Fibroblast of lung (primary cell): ENCODE data around the gene IMMP2L. TPM values are rescaled to one million over a fixed set of nuclear protein-coding genes. Genes with fewer than 3 reads are reported as not detected.

ENCODE experiments used
- DNase-seq, 2 donors: peaks; one replicate each; pipeline versions ENCODE4 v3.0.0 to v3.0.0-alpha.2; 2010; ENCODE audit warnings: low read depth in 2 of 2
- H2AFZ ChIP-seq: 2 replicates; pipeline ENCODE4 v1.5.1; 2012; ENCODE audit warnings: low read length, control low read depth, inconsistent platforms
- H3K27ac ChIP-seq: 2 replicates; pipeline ENCODE4 v1.5.1; 2011; ENCODE audit warnings: low read length, control low read depth; ENCODE audit not compliant: insufficient read depth
- H3K27me3 ChIP-seq: 2 replicates; pipeline ENCODE4 v1.5.1; 2011; ENCODE audit warnings: mild to moderate bottlenecking, low read length; ENCODE audit not compliant: control insufficient read depth, insufficient read depth
- H3K36me3 ChIP-seq: 2 replicates; pipeline ENCODE4 v1.5.1; 2011; ENCODE audit warnings: low read length; ENCODE audit not compliant: control insufficient read depth, insufficient read depth
- H3K4me1 ChIP-seq: 2 replicates; pipeline ENCODE4 v1.5.1; 2011; ENCODE audit warnings: low read length; ENCODE audit not compliant: control insufficient read depth, insufficient read depth; ENCODE audit errors: extremely low read depth
- H3K4me2 ChIP-seq: 2 replicates; pipeline ENCODE4 v1.5.1; 2011; ENCODE audit warnings: low read length, control low read depth; ENCODE audit not compliant: insufficient read depth; ENCODE audit errors: extremely low read depth
- H3K4me3 ChIP-seq, 4 experiments: fragments of 200-600 bp in 1 of 4; sonication (generic) in 1 of 4; replicated peaks in 1 of 4; 2 replicates each; pipeline ENCODE4 v1.5.1; 2011 to 2016; ENCODE audit warnings: low read length in 4 of 4, low read depth in 3 of 4, mild to moderate bottlenecking in 3 of 4, control low read depth in 2 of 4, inconsistent platforms in 1 of 4, mixed read lengths in 1 of 4; ENCODE audit not compliant: insufficient read depth in 1 of 4; ENCODE audit errors: control extremely low read depth in 1 of 4
- H3K79me2 ChIP-seq: 2 replicates; pipeline ENCODE4 v1.5.1; 2012; ENCODE audit warnings: mild to moderate bottlenecking, low read length, inconsistent platforms; ENCODE audit not compliant: control insufficient read depth, insufficient read depth
- H3K9ac ChIP-seq: 2 replicates; pipeline ENCODE4 v1.5.1; 2011; ENCODE audit warnings: mild to moderate bottlenecking, low read length, control low read depth; ENCODE audit not compliant: insufficient read depth
- H3K9me3 ChIP-seq: 2 replicates; pipeline ENCODE4 v1.5.1; 2012; ENCODE audit warnings: low read depth, low read length; ENCODE audit not compliant: control insufficient read depth, insufficient read depth
- H4K20me1 ChIP-seq: 2 replicates; pipeline ENCODE4 v1.5.1; 2011; ENCODE audit warnings: low read length; ENCODE audit not compliant: control insufficient read depth, insufficient read depth; ENCODE audit errors: extremely low read depth
- EZH2 ChIP-seq: IDR thresholded peaks from 2 replicates; pipeline ENCODE4 v1.5.1; 2012; ENCODE audit warnings: low read length, control low read depth, mild to moderate bottlenecking; ENCODE audit errors: missing control alignments
- polyA plus RNA-seq, 2 donors: library from polyadenylated mRNA; depleted of rRNA in 1 of 2; stranded (reverse) in 1 of 2; unstranded in 1 of 2; fragments of >200 nt; gene quantifications; 2 replicates each; pipeline ENCODE4 v1.2.1, GENCODE V29; 2011 to 2012; ENCODE audit warnings: missing spikeins in 1 of 2
- total RNA-seq: library from RNA; depleted of rRNA; stranded (reverse); fragments of >200 nt; gene quantifications from 2 replicates; pipeline ENCODE4 v1.2.1, GENCODE V29; 2014
- TF ChIP-seq, protein P1 (sequence below), 2 donors: IDR thresholded peaks in 1 of 2; conservative IDR thresholded peaks in 1 of 2; 1 replicate in 1 of 2; 2 replicates in 1 of 2; pipeline ENCODE4 v1.5.1; 2011 to 2012; ENCODE audit warnings: low read length in 2 of 2, control low read depth in 1 of 2, inconsistent platforms in 1 of 2, low read depth in 1 of 2, mild to moderate bottlenecking in 1 of 2

IMMP2L gene
- total and polyA plus RNA-seq, 2 donors (not counting 1 experiment from before 2014, with no cell fraction given) = 6.9 to 14.4 TPM

DNA sequence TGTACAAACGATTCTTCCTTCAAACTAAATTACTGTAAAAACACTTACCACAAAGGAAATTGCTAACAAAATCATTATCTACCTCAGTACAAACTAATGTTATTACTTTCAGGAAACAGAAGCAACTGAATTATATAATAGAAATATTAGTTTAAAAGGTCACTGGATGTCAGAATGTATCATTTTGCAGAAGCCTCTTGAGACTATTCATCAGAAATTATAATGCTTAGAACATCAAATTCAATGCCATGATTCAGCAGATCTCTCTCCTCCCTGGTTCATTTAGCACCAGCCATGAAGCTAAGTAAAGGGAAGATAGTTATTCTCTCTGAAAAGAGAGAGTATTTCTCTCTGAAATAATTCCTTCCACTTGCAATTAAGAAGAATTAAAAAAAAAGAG lies 223.3 kb downstream of the IMMP2L start:
- no peak overlapping the region for H3K27ac ChIP-seq
- no peaks in the 10 kb centered on the region for H3K36me3 ChIP-seq
- H3K9ac ChIP-seq = no peak overlapping the region
- no peaks in the 10 kb centered on the region for H3K27me3 ChIP-seq
- H3K9me3 ChIP-seq = no peaks in the 10 kb centered on the region
- H3K79me2 ChIP-seq = no peaks in the 10 kb centered on the region
- H3K4me1 ChIP-seq = no peaks in the 10 kb centered on the region
- DNase-seq = no peak
- H3K4me3 ChIP-seq = no peak overlapping the region
- H3K4me2 ChIP-seq = no peak overlapping the region
- TF ChIP-seq, protein P1, sequence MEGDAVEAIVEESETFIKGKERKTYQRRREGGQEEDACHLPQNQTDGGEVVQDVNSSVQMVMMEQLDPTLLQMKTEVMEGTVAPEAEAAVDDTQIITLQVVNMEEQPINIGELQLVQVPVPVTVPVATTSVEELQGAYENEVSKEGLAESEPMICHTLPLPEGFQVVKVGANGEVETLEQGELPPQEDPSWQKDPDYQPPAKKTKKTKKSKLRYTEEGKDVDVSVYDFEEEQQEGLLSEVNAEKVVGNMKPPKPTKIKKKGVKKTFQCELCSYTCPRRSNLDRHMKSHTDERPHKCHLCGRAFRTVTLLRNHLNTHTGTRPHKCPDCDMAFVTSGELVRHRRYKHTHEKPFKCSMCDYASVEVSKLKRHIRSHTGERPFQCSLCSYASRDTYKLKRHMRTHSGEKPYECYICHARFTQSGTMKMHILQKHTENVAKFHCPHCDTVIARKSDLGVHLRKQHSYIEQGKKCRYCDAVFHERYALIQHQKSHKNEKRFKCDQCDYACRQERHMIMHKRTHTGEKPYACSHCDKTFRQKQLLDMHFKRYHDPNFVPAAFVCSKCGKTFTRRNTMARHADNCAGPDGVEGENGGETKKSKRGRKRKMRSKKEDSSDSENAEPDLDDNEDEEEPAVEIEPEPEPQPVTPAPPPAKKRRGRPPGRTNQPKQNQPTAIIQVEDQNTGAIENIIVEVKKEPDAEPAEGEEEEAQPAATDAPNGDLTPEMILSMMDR (conservative IDR thresholded peaks at IDR 0.05 in 1 of 2, IDR thresholded peaks at IDR 0.05 in 1 of 2; ENCODE audit: low read depth in 1 of 2, low read length in 2 of 2) = no peak
- TF ChIP-seq EZH2 = no peak
- no peak overlapping the region for H2AFZ ChIP-seq
- H4K20me1 ChIP-seq = no peaks in the 10 kb centered on the region

DNA sequence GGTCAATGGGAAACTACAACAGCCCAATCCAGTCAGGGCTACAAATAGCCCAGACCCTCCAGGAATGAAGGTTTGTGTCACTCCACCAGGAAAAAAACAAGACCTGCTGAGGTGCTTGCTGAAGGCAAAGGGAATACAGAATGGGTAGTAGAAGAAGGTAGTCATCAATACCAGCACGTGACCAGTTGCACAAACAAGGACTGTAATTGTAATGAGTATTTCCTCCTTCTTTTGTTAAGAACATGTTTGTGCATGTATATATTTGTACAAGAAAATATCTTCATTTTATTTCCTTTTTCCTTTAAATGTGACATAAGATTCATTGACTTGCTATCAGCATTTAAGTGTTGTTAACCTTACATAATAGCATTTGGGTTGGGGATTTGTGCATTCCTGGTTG lies 229.3 kb downstream of the IMMP2L start:
- no peak for TF ChIP-seq EZH2
- TF ChIP-seq, protein P1 (conservative IDR thresholded peaks at IDR 0.05 in 1 of 2, IDR thresholded peaks at IDR 0.05 in 1 of 2; ENCODE audit: low read depth in 1 of 2, low read length in 2 of 2) = no peak
- no peaks in the 10 kb centered on the region for H3K4me1 ChIP-seq
- H3K9ac ChIP-seq = no peak overlapping the region
- H3K27ac ChIP-seq = no peak overlapping the region
- H3K36me3 ChIP-seq = no peaks in the 10 kb centered on the region
- no peaks in the 10 kb centered on the region for H3K27me3 ChIP-seq
- H3K4me2 ChIP-seq = no peak overlapping the region
- H2AFZ ChIP-seq = no peak overlapping the region
- no peak overlapping the region for H3K4me3 ChIP-seq
- DNase-seq = no peak
- H4K20me1 ChIP-seq = no peaks in the 10 kb centered on the region
- H3K9me3 ChIP-seq = no peaks in the 10 kb centered on the region
- no peaks in the 10 kb centered on the region for H3K79me2 ChIP-seq

DNA sequence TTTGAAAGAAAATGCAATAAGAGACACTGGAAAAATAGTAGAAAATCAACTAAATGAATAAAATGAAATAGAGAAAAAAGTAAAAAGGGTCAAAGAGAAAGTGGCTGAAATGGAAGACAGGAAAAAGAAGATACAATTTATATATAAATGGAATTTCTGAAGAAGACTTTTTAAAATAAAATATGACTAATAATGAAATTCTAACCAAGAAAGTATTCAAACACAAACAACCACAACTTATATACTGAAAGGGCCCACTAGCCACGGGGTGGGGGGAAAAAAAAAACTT lies 232.1 kb downstream of the IMMP2L start:
- H3K4me1 ChIP-seq = no peaks in the 10 kb centered on the region
- H3K36me3 ChIP-seq = no peaks in the 10 kb centered on the region
- no peaks in the 10 kb centered on the region for H3K9me3 ChIP-seq
- no peak overlapping the region for H3K27ac ChIP-seq
- H3K4me2 ChIP-seq = no peak overlapping the region
- H3K79me2 ChIP-seq = no peaks in the 10 kb centered on the region
- no peak overlapping the region for H2AFZ ChIP-seq
- TF ChIP-seq, protein P1 (conservative IDR thresholded peaks at IDR 0.05 in 1 of 2, IDR thresholded peaks at IDR 0.05 in 1 of 2; ENCODE audit: low read depth in 1 of 2, low read length in 2 of 2) = no peak
- TF ChIP-seq EZH2 = no peak
- H3K4me3 ChIP-seq = no peak overlapping the region
- H3K27me3 ChIP-seq = no peaks in the 10 kb centered on the region
- H4K20me1 ChIP-seq = no peaks in the 10 kb centered on the region
- DNase-seq = no peak
- no peak overlapping the region for H3K9ac ChIP-seq
